Hepatocyte (in vitro differentiated cells): ENCODE results near the gene CREB5. TPM values are rescaled to one million over a fixed set of nuclear protein-coding genes. Genes with fewer than 3 reads are reported as not detected.

Source experiments
- DNase-seq: peaks from one replicate; pipeline ENCODE4 v3.0.0-alpha.2; 2016; ENCODE audit warnings: low spot score
- H2AFZ ChIP-seq: fragments of 200-600 bp; sonication (generic); 2 replicates; pipeline ENCODE4 v1.6.0; 2016; ENCODE audit warnings: antibody characterized with exemption, mild to moderate bottlenecking
- H3K27ac ChIP-seq: fragments of 200-600 bp; sonication (generic); 2 replicates; pipeline ENCODE4 v1.5.1; 2016; ENCODE audit warnings: mild to moderate bottlenecking
- H3K27me3 ChIP-seq: fragments of 200-600 bp; sonication (generic); 2 replicates; pipeline ENCODE4 v1.6.1; 2016
- H3K36me3 ChIP-seq: fragments of 200-600 bp; sonication (generic); replicated peaks from 2 replicates; pipeline ENCODE4 v1.5.1; 2016; ENCODE audit warnings: low read depth; ENCODE audit not compliant: insufficient read depth
- H3K4me1 ChIP-seq: fragments of 200-600 bp; sonication (generic); 2 replicates; pipeline ENCODE4 v1.5.1; 2016; ENCODE audit warnings: mild to moderate bottlenecking, moderate library complexity; ENCODE audit not compliant: insufficient read depth
- H3K4me2 ChIP-seq: fragments of 200-600 bp; sonication (generic); 2 replicates; pipeline ENCODE4 v1.6.0; 2016
- H3K4me3 ChIP-seq: fragments of 200-600 bp; sonication (generic); 2 replicates; pipeline ENCODE4 v1.5.1; 2016; ENCODE audit warnings: mild to moderate bottlenecking
- H3K79me2 ChIP-seq: fragments of 200-600 bp; sonication (generic); 2 replicates; pipeline ENCODE4 v1.6.0; 2017; ENCODE audit warnings: mild to moderate bottlenecking
- H3K9me2 ChIP-seq: fragments of 200-600 bp; sonication (generic); replicated peaks from 2 replicates; pipeline ENCODE4 v1.6.0; 2017; ENCODE audit warnings: mild to moderate bottlenecking; ENCODE audit not compliant: insufficient read depth
- H3K9me3 ChIP-seq: fragments of 200-600 bp; sonication (generic); 2 replicates; pipeline ENCODE4 v1.5.1; 2016; ENCODE audit warnings: low read depth, mild to moderate bottlenecking
- H4K20me1 ChIP-seq: fragments of 200-600 bp; sonication (generic); 2 replicates; pipeline ENCODE4 v1.6.0; 2016; ENCODE audit warnings: mild to moderate bottlenecking; ENCODE audit not compliant: insufficient read depth, poor library complexity, severe bottlenecking
- EZH2 ChIP-seq: fragments of 200-600 bp; sonication (generic); IDR thresholded peaks from 2 replicates; pipeline ENCODE4 v1.6.1; 2016; ENCODE audit warnings: antibody characterized with exemption, mild to moderate bottlenecking, borderline replicate concordance
- EZH2phosphoT487 ChIP-seq: fragments of 200-600 bp; sonication (generic); IDR thresholded peaks from one replicate; pipeline ENCODE4 v1.6.1; 2018; ENCODE audit warnings: antibody characterized with exemption, mild to moderate bottlenecking, low read depth, moderate library complexity; ENCODE audit not compliant: unreplicated experiment, severe bottlenecking
- WGBS: methylation state at CpG from one replicate; pipeline ENCODE4 v1.1.6; 2016; ENCODE audit warnings: low lambda C conversion rate; ENCODE audit errors: missing lambda C conversion rate; 5-methylcytosine and 5-hydroxymethylcytosine counted together
- polyA plus RNA-seq: library from polyadenylated mRNA; unstranded; fragments of >200 nt; fragmentation: Nextera tagmentation; extraction: Ambion mirVana; gene quantifications from 2 replicates; pipeline ENCODE4 v1.2.1, GENCODE V29; 2016
- total RNA-seq: library from RNA; depleted of rRNA; stranded (reverse); fragments of >200 nt; gene quantifications from 2 replicates; pipeline ENCODE4 v1.2.3, GENCODE V29; 2014
- TF ChIP-seq, protein P1 (sequence below): fragments of 200-600 bp; sonication (generic); IDR thresholded peaks from 2 replicates; pipeline ENCODE4 v1.5.1; 2016; ENCODE audit warnings: antibody characterized with exemption, mild to moderate bottlenecking; ENCODE audit not compliant: poor library complexity

CREB5 gene
- total and polyA plus RNA-seq, 2 experiments from 2014 or later, result 14.0 to 27.9 TPM

DNA sequence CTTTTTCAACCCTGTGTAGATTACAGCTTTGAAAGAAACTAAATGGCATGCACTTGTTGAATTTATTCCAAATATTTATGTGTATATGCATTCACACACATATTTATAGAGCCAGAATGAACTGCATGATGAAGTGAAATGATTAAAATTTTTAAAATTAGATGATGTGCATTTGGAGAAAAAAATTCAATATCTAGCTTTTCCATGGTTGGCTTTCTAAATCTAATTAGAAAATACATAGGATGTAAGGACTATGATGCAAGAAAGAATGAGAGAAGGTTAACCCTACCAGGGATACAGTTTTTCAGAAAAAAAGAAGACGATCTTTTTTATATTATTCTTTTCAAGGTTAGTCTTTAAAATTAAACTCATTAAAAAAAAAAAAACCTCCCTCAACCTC is 341.3 kb downstream of the CREB5 start:
- Histone ChIP-seq H2AFZ (no peak overlapping the region), H3K79me2 (no peaks in the 10 kb centered on the region), H3K36me3 (no peaks in the 10 kb centered on the region), H3K9me3 (no peaks in the 10 kb centered on the region), H3K4me2 (no peak overlapping the region), H3K27ac (no peak overlapping the region), H3K4me3 (no peak overlapping the region), H3K27me3 (no peaks in the 10 kb centered on the region), H4K20me1 (no peaks in the 10 kb centered on the region), H3K9me2 (no peaks in the 10 kb centered on the region), H3K4me1 (no peaks in the 10 kb centered on the region)
- TF ChIP-seq EZH2phosphoT487, result no peak
- TF ChIP-seq, protein P1, sequence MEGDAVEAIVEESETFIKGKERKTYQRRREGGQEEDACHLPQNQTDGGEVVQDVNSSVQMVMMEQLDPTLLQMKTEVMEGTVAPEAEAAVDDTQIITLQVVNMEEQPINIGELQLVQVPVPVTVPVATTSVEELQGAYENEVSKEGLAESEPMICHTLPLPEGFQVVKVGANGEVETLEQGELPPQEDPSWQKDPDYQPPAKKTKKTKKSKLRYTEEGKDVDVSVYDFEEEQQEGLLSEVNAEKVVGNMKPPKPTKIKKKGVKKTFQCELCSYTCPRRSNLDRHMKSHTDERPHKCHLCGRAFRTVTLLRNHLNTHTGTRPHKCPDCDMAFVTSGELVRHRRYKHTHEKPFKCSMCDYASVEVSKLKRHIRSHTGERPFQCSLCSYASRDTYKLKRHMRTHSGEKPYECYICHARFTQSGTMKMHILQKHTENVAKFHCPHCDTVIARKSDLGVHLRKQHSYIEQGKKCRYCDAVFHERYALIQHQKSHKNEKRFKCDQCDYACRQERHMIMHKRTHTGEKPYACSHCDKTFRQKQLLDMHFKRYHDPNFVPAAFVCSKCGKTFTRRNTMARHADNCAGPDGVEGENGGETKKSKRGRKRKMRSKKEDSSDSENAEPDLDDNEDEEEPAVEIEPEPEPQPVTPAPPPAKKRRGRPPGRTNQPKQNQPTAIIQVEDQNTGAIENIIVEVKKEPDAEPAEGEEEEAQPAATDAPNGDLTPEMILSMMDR, result no peak
- no peak for TF ChIP-seq EZH2
- DNase-seq, result no peak
- WGBS, result 94% methylated on average over 1 of the region's 1 CpG

DNA sequence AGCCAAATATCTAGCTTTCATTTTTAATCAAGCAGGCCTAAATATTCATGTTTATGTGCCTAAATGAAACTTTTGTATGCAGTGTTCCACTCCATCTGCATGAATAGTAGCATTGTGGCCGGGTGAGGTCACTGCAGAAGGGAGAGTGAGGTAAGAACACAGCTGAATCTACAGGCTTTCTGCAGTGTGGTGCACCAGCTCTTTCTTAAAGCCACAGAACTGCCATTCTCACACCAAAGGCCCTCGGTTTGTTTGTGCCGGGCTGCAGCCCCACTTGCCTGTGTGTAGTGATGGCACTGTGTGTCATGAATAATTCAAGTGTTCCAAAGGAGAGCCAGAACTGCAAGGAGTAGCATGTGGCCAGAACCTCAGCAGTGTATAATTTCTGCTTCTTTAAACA is 341.7 kb downstream of the CREB5 start:
- H2AFZ ChIP-seq, result no peak overlapping the region
- TF ChIP-seq EZH2phosphoT487, result no peak
- TF ChIP-seq EZH2, result no peak
- TF ChIP-seq, protein P1, result no peak
- 64% methylated on average over 3 of the region's 3 CpGs for WGBS

DNA sequence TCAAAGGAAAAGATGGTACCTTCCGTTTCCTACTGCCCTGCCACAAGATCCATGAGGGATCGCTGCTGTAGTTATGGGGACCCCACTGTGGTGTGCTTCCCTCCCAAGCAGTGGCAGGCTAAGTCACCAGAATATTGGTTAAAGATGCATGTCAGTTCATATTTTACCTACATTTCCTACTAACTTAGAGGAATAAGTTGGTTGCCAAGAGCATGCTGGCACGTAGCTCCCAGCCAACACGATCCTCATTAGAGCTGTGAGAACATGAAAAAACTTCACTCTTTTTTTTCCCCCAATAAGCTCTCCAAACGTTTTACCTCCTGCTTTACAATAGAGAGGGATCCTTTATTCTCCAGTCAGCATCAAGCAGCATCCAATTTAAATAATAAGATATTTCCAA is 342.1 kb downstream of the CREB5 start:
- WGBS, result 87% methylated on average over 5 of the region's 5 CpGs
- H3K4me2 ChIP-seq, result no peak overlapping the region
- H4K20me1 ChIP-seq, result no peaks in the 10 kb centered on the region
- no peak for DNase-seq
- no peaks in the 10 kb centered on the region for H3K27me3 ChIP-seq
- H3K36me3 ChIP-seq, result no peaks in the 10 kb centered on the region
- no peak overlapping the region for H2AFZ ChIP-seq
- no peaks in the 10 kb centered on the region for H3K79me2 ChIP-seq
- no peaks in the 10 kb centered on the region for H3K9me2 ChIP-seq
- no peaks in the 10 kb centered on the region for H3K4me1 ChIP-seq
- H3K4me3 ChIP-seq, result no peak overlapping the region
- TF ChIP-seq EZH2phosphoT487, result no peak
- TF ChIP-seq, protein P1, result no peak
- no peak for TF ChIP-seq EZH2
- no peak overlapping the region for H3K27ac ChIP-seq
- no peaks in the 10 kb centered on the region for H3K9me3 ChIP-seq

More for the DNA sequence above, 341.7 kb downstream of the CREB5 start:
- no peak overlapping the region for H3K4me3 ChIP-seq
- no peaks in the 10 kb centered on the region for H3K4me1 ChIP-seq
- no peaks in the 10 kb centered on the region for H3K27me3 ChIP-seq
- no peaks in the 10 kb centered on the region for H3K9me3 ChIP-seq
- H4K20me1 ChIP-seq, result no peaks in the 10 kb centered on the region
- no peak overlapping the region for H3K4me2 ChIP-seq
- no peaks in the 10 kb centered on the region for H3K36me3 ChIP-seq
- DNase-seq, result no peak
- H3K79me2 ChIP-seq, result no peaks in the 10 kb centered on the region
- no peak overlapping the region for H3K27ac ChIP-seq
- no peaks in the 10 kb centered on the region for H3K9me2 ChIP-seq

DNA sequence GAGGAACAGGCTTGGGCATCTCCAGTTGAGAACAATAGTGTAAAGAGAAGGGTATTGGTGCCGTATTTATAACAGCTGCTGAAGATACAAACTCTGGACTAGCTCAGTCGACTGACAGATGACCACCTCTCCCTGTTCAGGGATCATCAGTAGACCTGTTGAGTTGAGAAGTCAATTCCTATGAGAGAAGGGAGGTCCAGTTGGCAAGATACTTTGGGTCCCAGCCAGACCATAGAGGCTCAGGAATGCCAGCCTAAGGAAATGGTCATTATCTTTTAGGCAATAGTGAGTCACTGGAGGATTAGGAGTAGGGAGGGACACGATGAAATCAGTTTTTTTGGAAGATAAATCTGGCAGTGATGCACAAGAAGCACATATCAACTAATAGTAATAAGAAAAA is 342.9 kb downstream of the CREB5 start:
- Histone ChIP-seq H3K4me2 (no peak overlapping the region), H3K79me2 (no peaks in the 10 kb centered on the region)
- TF ChIP-seq EZH2phosphoT487 (no peak), EZH2 (no peak)
- TF ChIP-seq, protein P1, result no peak

More for the DNA sequence above, 342.9 kb downstream of the CREB5 start:
- Histone ChIP-seq H2AFZ (no peak overlapping the region), H3K4me3 (no peak overlapping the region), H3K4me1 (no peaks in the 10 kb centered on the region), H3K27me3 (no peaks in the 10 kb centered on the region), H3K27ac (no peak overlapping the region), H3K9me3 (no peaks in the 10 kb centered on the region), H3K36me3 (no peaks in the 10 kb centered on the region), H4K20me1 (no peaks in the 10 kb centered on the region), H3K9me2 (no peaks in the 10 kb centered on the region)
- no peak for DNase-seq
- WGBS, result 79% methylated on average over 3 of the region's 3 CpGs
